ENCODE results near the gene CCDC60.

Gene CCDC60

DNA sequence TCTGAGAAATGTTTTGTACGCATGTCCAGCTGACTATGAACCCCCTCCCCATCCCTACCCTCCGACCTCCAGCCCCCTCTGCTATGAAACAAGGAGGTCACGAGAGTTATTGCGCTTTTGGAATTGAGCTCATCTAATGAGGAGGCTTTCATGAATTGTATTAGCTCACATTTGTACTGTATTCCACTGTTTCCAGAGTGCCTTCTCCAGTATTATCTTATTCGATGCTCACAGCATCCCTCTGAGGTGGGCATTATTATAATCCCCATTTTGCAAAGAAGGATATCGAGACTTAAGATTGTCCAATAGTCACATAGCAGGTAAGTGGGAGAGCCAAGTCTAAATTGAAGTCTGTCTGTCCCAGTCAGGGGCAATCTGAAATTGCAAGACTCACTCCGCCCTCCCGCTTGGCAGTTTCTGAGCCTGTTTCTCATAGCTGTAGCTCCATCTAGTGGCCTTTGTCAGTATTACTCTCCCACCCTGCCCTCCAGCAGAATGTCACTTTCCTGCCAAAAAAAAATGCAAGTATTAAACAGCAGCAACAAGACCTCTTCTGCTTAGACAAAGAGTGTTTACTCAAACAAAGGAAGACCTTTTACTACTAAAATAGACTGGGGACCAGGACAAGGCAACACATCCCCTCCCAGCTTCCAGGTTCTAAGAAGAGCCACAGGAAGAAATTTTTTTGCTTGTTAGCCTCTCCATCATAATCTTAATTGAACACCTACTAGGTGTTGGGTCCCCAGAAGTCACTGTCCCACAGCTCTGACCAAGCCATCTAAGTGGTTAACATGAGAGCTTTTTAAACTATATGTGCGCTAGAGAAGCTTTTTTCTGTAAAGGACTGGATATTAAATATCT lies 210.5 kb downstream of the CCDC60 start:
- peak; percentile 24 to 27 for DNase-seq

DNA sequence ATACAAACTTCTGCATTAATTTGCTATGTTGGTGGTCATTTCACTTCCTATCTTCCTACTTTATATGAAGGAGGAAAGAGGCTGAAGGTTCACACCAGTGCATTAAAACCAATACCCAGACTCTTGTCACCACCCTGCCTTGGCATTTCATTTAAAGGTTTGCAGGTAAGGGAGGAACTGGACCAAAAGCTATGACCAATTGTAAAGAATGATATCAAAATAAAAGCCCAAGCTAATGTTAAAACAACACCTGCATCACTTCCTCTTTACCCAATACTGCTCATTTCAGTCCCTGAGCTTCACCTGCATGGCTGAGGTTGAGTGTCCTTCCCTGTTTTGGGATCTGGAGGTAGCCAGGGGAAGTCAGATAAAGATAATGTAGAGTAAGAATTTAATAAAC lies 211.8 kb downstream of the CCDC60 start:
- DNase-seq = no peak

DNA sequence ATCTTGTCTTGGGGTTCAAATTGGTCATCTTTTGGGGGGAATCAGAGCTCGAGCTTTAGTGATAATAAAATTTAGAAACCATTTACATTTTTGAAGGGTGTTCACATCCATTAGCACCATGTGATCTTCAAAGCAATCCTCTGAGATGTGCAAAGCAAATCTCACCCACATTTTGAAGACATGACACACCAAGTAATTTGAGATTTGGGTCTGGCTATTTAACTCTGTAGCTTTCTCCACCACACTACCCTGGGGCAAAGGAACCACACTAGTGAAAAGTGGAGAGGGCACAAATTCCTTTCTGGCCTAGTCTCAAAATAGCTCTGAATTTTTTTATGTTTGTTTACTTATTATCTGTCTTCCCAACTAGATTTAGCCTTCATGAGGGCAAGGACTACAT lies 212.5 kb downstream of the CCDC60 start:
- no peak for DNase-seq

DNA sequence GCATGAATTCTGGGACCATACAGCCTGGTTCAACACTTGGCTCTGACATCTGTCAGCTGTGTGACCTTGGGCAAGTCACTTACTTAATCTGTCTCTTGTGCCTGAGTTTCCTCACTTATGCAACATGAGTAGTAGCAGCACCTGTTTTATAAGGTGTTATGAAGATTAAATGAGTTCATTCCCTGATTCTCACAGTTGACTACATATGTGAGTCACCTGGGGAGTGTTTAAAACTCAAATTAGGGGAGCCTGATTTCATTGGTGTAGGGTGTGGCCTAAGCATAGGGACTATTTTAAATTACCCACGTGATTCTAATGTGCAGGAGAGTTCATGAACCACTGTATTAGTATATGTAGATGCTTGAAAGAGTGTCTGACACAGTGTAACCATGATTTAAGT lies 222.3 kb downstream of the CCDC60 start:
- no peak for DNase-seq

DNA sequence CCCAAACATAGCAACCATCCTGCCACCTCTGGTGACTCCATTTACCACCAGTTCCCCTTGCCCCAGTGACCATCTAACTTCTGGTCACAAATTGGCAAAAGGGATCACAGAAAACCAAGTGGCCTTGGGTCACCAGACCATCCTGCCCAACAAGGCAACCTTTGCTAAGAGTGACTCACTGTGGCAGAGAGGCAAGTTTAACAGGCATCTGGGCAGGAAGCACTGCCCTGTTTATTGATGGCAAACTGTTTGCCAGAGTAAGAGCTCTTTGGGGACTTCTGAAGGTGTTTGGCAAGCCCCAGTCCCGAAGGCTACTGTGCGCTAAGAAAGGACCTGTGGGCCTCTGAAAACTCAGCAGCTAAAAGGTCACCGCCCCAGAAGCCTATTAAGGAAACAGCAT lies 230.9 kb downstream of the CCDC60 start:
- DNase-seq = no peak

DNA sequence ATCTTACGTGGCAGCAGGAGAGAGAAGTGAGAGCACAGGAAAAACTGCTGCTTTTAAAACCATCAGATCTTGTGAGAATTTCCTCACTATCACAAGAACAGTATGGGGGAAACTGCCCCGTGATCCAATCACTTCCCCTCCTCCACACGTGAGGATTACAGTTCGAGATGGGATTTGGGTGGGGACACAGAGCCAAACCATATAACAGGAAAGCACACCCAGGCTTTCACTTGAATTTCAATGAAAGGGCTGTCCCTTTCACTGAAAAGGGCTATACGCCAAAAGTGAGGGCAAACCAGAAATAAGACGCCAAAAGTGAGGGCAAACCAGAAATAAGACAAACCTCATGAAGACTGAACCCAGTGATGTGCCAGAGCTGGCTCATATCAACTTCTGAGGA lies 236.2 kb downstream of the CCDC60 start:
- no peak for DNase-seq

DNA sequence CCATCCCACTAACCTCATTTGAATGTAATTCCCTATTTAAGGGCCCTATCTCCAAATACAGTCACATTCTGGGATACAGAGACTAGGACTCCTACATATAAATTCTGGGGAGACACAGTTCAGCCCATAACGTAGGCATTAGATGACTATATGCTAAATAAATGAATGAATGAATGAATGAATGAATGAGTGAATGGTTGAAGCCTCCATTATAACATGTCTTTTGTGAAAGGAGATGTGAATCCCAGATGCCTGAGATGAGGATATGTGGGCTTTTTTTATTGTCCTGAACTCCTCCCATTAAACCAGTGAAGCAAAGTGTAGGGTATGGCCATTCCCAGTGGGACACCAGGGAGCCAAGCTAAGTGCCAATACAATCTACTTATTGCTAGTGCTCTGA lies 238.6 kb downstream of the CCDC60 start:
- no peak for DNase-seq

DNA sequence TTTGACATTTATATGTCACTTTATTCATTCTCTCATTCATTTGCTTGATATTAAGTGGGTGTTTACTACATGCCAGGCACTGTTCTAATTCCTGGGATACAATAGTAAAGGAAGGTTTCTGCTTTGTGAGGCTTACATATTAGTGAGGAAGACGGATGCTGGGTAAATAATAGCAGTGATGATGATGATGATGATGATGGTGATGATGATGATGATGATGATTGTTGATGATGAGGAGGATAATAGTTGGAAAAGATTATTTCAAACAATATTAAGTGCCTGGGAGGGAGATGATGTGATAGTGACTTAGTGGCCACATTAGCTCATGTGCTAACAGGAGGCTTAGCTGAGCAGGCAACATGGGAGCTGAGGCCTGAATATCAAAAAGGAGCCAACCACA lies 239.7 kb downstream of the CCDC60 start:
- DNase-seq = no peak

DNA sequence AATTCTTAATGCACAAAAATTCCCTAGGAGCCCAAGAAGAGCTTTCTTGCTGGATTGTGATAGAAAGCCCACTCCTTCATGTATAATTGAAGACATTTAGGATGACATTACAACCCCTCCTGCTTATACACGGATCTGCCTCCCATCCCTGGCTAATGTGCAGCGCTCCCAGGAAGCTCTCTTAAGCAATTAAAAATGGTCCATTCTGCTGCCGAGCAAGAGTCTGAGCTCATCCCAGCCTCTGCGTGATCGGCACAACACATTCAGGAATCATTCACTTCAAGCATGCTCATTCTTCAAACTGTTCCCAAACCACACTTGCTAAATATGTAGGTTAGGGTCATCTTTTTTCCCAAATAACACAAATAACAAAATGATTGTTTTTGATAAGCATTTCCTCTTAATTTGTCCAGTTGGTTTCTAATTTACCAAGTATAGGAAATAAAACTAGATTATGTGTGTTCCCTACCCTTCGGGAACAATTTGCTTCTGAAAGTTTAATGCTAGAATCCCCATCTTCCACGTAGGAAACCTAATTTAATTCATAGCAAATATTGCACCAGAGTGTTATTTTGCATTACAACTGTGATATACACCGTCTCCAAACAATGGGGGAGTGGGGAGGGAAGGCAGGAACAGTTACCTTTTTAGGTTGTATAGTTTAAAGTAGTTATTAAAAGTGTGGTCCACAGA lies 241.7 kb downstream of the CCDC60 start:
- DNase-seq = no peak

DNA sequence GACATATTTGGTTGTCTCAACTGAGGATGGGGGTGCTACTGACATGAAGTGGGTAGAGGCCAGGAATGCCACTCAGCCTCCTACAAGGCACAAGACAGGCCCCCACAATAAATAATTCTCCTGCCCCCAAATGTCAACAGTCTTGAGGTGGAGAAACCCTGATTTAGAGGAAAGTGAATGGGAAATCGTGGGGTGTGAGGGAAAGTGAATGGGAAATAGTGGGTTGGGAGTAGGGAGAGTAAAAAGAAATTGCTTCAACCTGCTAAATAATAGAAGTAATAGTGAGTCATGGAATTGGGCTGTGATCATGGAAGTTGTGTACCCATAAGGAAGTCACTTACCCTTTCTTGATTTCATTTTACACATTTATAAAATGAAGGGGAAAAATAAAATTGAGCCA lies 242.4 kb downstream of the CCDC60 start:
- DNase-seq = no peak

DNA sequence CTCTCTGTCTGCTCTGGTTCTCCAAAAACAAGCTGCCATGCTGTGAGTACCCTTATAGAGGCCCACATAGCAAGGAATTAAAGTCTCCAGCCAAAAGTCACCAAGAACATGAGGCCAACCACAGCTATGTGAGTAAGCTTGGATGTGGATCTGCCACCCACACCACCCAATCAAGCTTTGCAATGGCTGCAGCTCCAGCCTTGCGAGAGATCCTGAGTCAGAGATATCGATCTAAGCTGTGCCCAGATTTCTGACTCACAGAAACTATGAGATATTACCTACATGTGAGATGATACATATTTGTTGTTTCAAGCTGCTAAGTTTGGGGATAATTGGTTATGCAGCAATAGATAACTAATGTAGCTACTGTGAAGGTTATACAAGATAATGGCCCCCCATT lies 243.6 kb downstream of the CCDC60 start:
- no peak for DNase-seq

DNA sequence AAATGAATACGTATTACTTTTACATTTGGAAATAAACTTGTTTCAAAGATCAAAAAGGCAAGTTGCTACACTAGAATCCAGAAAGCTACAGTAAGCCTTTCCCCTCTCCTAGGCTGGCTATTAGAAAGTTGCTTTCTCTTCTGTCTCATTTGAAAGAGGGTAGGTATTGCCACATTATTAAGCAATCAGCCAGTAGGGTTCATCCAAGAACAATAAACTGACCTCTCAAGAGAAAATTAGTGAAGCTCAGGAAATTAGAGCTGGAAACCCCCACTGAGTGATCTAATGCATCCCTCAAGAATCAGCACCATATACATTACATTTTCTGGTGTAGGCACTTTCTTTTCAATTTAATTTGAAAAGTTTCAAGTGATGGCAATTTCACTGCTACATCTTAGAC lies 254.6 kb downstream of the CCDC60 start:
- DNase-seq = no peak

DNA sequence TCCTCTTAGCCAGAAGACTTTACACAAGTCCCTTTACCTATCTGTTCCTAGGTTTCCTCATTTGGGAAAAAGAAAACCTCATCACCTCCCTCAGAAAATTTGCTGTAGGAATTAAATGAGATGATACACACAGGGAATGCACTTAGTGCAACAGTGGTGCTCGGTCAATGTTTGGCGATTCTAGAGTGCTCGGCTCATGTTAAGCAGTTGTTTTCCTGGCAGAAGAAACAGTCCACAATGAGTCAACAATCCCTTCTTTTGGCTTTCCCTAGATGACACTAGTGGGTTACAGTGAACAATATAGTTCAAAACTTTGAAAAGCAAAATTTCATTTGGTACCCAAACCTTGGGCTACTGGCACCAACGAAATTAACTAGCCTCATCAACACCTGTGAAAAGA lies 255.1 kb downstream of the CCDC60 start:
- no peak for DNase-seq
